ENCODE results near the gene TATDN2.

TATDN2 gene

GRCh38 chr3:10213156-10213792 lies 35.0 kb upstream of the TATDN2 start:
- no peak overlapping the region for H3K4me3 ChIP-seq (ENCODE audit: control insufficient read depth, low read depth, low read length)
- TF ChIP-seq CTCF (IDR thresholded peaks at IDR 0.05; ENCODE audit: control insufficient read depth, insufficient read depth, low read depth, low read length, missing control alignments) = no peak
- no peak for DNase-seq (ENCODE audit: low read depth)

- no peak for DNase-seq (ENCODE audit: low read depth)
- no peak overlapping the region for H3K4me3 ChIP-seq (ENCODE audit: control insufficient read depth, low read depth, low read length)
- TF ChIP-seq CTCF (IDR thresholded peaks at IDR 0.05; ENCODE audit: control insufficient read depth, insufficient read depth, low read depth, low read length, missing control alignments) = no peak
Measured at GRCh38 chr3:10215578-10216368, 32.5 kb upstream of the TATDN2 start.

GRCh38 chr3:10217359-10217758 lies 30.9 kb upstream of the TATDN2 start:
- DNase-seq (ENCODE audit: low read depth) = no peak
- no peak overlapping the region for H3K4me3 ChIP-seq (ENCODE audit: control insufficient read depth, low read depth, low read length)
- TF ChIP-seq CTCF (IDR thresholded peaks at IDR 0.05; ENCODE audit: control insufficient read depth, insufficient read depth, low read depth, low read length, missing control alignments) = no peak

GRCh38 chr3:10219737-10220136 lies 28.5 kb upstream of the TATDN2 start:
- no peak overlapping the region for H3K4me3 ChIP-seq (ENCODE audit: control insufficient read depth, low read depth, low read length)
- TF ChIP-seq CTCF (IDR thresholded peaks at IDR 0.05; ENCODE audit: control insufficient read depth, insufficient read depth, low read depth, low read length, missing control alignments) = no peak
- DNase-seq (ENCODE audit: low read depth) = no peak

- DNase-seq (ENCODE audit: low read depth) = no peak
- TF ChIP-seq CTCF (IDR thresholded peaks at IDR 0.05; ENCODE audit: control insufficient read depth, insufficient read depth, low read depth, low read length, missing control alignments) = no peak
- no peak overlapping the region for H3K4me3 ChIP-seq (ENCODE audit: control insufficient read depth, low read depth, low read length)
Measured at GRCh38 chr3:10223676-10224639, 24.3 kb upstream of the TATDN2 start.
